Loucy (cell line): ENCODE results near the gene ADAT2.

Source experiments
- H2AFZ ChIP-seq: fragments of 200-600 bp; sonication (generic); 2 replicates; pipeline ENCODE4 v1.6.0; 2016; ENCODE audit warnings: antibody characterized with exemption, mild to moderate bottlenecking, low read length, moderate library complexity
- H3F3A ChIP-seq: fragments of 200-600 bp; 2 replicates; pipeline ENCODE4 v1.6.0; 2016; ENCODE audit warnings: antibody characterized with exemption, low read depth, mild to moderate bottlenecking
- H3K27me3 ChIP-seq: fragments of 200-600 bp; sonication (generic); 2 replicates; pipeline ENCODE4 v1.6.1; 2014; ENCODE audit warnings: low read length, mild to moderate bottlenecking; ENCODE audit not compliant: insufficient read depth, poor library complexity, severe bottlenecking
- H3K36me3 ChIP-seq: fragments of 200-600 bp; sonication (generic); 2 replicates; pipeline ENCODE4 v1.6.1; 2016; ENCODE audit warnings: low read length; ENCODE audit not compliant: insufficient read depth
- H3K4me1 ChIP-seq: fragments of 200-600 bp; sonication (generic); 2 replicates; pipeline ENCODE4 v1.5.1; 2014; ENCODE audit warnings: low read length, mild to moderate bottlenecking; ENCODE audit not compliant: insufficient read depth, poor library complexity, severe bottlenecking
- H3K4me2 ChIP-seq: fragments of 200-600 bp; sonication (generic); 2 replicates; pipeline ENCODE4 v1.6.0; 2014; ENCODE audit warnings: antibody characterized with exemption, low read length, low read depth, mild to moderate bottlenecking; ENCODE audit not compliant: poor library complexity, severe bottlenecking
- H3K4me3 ChIP-seq: fragments of 200-600 bp; sonication (generic); 2 replicates; pipeline ENCODE4 v1.5.1; 2014; ENCODE audit warnings: low read length, mild to moderate bottlenecking, mixed read lengths; ENCODE audit not compliant: poor library complexity, severe bottlenecking
- H3K79me2 ChIP-seq: fragments of 200-600 bp; sonication (generic); 2 replicates; pipeline ENCODE4 v1.6.1; 2014; ENCODE audit warnings: low read length; ENCODE audit not compliant: insufficient read depth
- H3K9ac ChIP-seq: fragments of 200-600 bp; sonication (generic); 2 replicates; pipeline ENCODE4 v1.6.0; 2014; ENCODE audit warnings: mild to moderate bottlenecking, low read depth, low read length, moderate library complexity; ENCODE audit not compliant: poor library complexity, severe bottlenecking
- H3K9me2 ChIP-seq: fragments of 200-600 bp; sonication (generic); replicated peaks from 2 replicates; pipeline ENCODE4 v1.6.1; 2016; ENCODE audit warnings: low read depth, low read length, mixed read lengths
- H3K9me3 ChIP-seq: fragments of 200-600 bp; sonication (generic); 2 replicates; pipeline ENCODE4 v1.6.1; 2014; ENCODE audit warnings: mild to moderate bottlenecking, antibody characterized with exemption, low read length, low read depth; ENCODE audit not compliant: insufficient read depth
- H4K20me1 ChIP-seq: fragments of 200-600 bp; sonication (generic); 2 replicates; pipeline ENCODE4 v1.6.0; 2014; ENCODE audit warnings: antibody characterized with exemption, low read length, mild to moderate bottlenecking; ENCODE audit not compliant: insufficient read depth, poor library complexity, severe bottlenecking
- EZH2phosphoT487 ChIP-seq: fragments of 200-600 bp; IDR thresholded peaks from 2 replicates; pipeline ENCODE4 v1.6.1; 2018; ENCODE audit warnings: antibody characterized with exemption, mild to moderate bottlenecking, moderate library complexity, borderline replicate concordance
- TF ChIP-seq, protein P1 (sequence below): fragments of 200-600 bp; sonication (generic); conservative IDR thresholded peaks from 2 replicates; pipeline ENCODE4 v1.5.1; 2014; ENCODE audit warnings: mild to moderate bottlenecking, antibody characterized with exemption, low read length

The ADAT2 gene

DNA sequence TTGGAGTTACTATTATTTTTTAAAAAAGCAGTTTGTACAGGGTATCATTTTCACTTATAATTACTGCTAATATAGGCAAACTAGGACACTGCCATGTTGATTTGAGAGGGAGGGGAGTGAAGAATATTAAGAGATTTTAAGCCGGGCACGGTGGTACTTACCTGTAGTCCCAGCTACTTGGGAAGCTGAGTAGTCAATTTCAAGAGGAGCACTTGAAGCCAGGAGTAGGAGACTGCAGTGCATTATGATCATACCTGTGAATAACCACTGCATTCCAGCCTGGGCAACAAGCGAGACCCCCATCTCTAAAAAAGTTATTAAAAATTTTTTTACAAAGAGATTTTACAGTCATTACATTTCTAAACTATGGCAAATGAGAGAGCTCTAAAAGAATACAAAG is 35.7 kb downstream of the ADAT2 start:
- Histone ChIP-seq H3K4me3 (no peak overlapping the region), H2AFZ (no peak overlapping the region), H3K4me2 (no peak overlapping the region), H3K4me1 (no peaks in the 10 kb centered on the region), H4K20me1 (no peaks in the 10 kb centered on the region), H3K79me2 (no peaks in the 10 kb centered on the region), H3K27me3 (no peaks in the 10 kb centered on the region), H3K9me3 (no peaks in the 10 kb centered on the region), H3F3A (no peaks in the 10 kb centered on the region), H3K9ac (no peak overlapping the region), H3K9me2 (no peaks in the 10 kb centered on the region), H3K36me3 (no peaks in the 10 kb centered on the region)
- TF ChIP-seq EZH2phosphoT487 = no peak
- TF ChIP-seq, protein P1, sequence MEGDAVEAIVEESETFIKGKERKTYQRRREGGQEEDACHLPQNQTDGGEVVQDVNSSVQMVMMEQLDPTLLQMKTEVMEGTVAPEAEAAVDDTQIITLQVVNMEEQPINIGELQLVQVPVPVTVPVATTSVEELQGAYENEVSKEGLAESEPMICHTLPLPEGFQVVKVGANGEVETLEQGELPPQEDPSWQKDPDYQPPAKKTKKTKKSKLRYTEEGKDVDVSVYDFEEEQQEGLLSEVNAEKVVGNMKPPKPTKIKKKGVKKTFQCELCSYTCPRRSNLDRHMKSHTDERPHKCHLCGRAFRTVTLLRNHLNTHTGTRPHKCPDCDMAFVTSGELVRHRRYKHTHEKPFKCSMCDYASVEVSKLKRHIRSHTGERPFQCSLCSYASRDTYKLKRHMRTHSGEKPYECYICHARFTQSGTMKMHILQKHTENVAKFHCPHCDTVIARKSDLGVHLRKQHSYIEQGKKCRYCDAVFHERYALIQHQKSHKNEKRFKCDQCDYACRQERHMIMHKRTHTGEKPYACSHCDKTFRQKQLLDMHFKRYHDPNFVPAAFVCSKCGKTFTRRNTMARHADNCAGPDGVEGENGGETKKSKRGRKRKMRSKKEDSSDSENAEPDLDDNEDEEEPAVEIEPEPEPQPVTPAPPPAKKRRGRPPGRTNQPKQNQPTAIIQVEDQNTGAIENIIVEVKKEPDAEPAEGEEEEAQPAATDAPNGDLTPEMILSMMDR = no peak

DNA sequence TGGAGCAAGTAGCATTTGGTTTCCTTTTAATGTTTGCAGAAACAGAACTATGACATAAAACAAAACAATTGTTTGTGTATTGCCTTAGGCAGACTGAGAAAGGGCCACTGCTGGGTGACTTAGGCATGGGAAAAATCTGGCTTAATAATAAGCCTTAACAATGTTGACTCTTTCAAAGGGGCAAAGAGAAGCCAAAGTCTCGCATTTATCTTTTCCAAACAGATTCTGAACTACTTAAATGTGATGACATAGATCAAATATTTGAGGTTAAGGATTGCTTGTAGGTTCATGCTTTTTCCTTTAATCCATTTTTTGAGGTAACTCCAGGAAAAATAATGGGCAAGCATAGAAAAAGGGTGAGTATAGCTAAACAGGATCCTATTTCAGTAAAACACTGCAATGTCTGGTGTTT is 39.6 kb downstream of the ADAT2 start:
- H3K9ac ChIP-seq = no peak overlapping the region
- no peaks in the 10 kb centered on the region for H3K9me2 ChIP-seq
- no peaks in the 10 kb centered on the region for H3F3A ChIP-seq
- H3K79me2 ChIP-seq = no peaks in the 10 kb centered on the region
- H3K4me2 ChIP-seq = no peak overlapping the region
- TF ChIP-seq EZH2phosphoT487 = no peak
- TF ChIP-seq, protein P1 = no peak
- no peaks in the 10 kb centered on the region for H4K20me1 ChIP-seq
- H3K4me3 ChIP-seq = no peak overlapping the region
- no peaks in the 10 kb centered on the region for H3K27me3 ChIP-seq
- H3K9me3 ChIP-seq = no peaks in the 10 kb centered on the region
- H3K4me1 ChIP-seq = no peaks in the 10 kb centered on the region
- H2AFZ ChIP-seq = no peak overlapping the region
- H3K36me3 ChIP-seq = no peaks in the 10 kb centered on the region

DNA sequence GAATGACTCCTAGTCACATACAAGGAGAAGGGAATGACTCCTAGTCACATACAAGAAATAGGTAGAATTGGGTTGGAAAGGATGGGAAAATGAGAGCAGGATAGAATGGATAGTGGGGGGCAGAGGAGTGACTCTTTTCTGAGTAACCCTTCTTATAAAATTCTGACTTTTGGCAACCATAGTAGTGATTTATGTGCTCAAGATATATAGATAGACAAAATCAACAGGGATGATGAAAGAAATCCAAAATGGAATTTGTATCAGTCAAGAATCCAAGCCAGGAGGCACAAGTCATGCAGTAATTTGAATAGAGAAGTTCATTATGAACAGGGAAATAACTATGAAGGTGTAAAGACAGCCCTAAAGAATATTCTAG is 41.7 kb downstream of the ADAT2 start:
- no peak overlapping the region for H3K4me3 ChIP-seq
- 0 out of 2 replicates have a peak overlapping the region, but pooled peaks have one; percentile 32 for H2AFZ ChIP-seq
- no peaks in the 10 kb centered on the region for H3K79me2 ChIP-seq
- H3K36me3 ChIP-seq = no peaks in the 10 kb centered on the region
- no peaks in the 10 kb centered on the region for H4K20me1 ChIP-seq
- no peak for TF ChIP-seq EZH2phosphoT487
- TF ChIP-seq, protein P1 = no peak
- no peaks in the 10 kb centered on the region for H3K9me3 ChIP-seq
- H3K27me3 ChIP-seq = no peaks in the 10 kb centered on the region
- no peaks in the 10 kb centered on the region for H3K9me2 ChIP-seq
- no peak overlapping the region for H3K4me2 ChIP-seq
- H3K9ac ChIP-seq = no peak overlapping the region
- no peaks in the 10 kb centered on the region for H3K4me1 ChIP-seq
- H3F3A ChIP-seq = no peaks in the 10 kb centered on the region
